WTC11 (cell line): ENCODE data around the gene EMC8. TPM values are rescaled to one million over a fixed set of nuclear protein-coding genes. Genes with fewer than 3 reads are reported as not detected.

Source experiments
- ATAC-seq: fragments of 200-7000 bp; cut with Tn5 transposase; 2 replicates; pipeline ENCODE4 v1.10.0; 2021; ENCODE audit warnings: mild to moderate bottlenecking, moderate library complexity
- CTCF ChIA-PET: fragments of 300-600 bp; sonication (Branson Sonifier 250); formaldehyde crosslinking; loops from one replicate; lab custom pipeline; 2021; ENCODE audit warnings: antibody characterized with exemption; lab: Charles Lee
- POLR2A ChIA-PET: fragments of 350-600 bp; sonication (Branson Sonifier 250); formaldehyde crosslinking; loops from one replicate; lab custom pipeline; 2021; ENCODE audit warnings: antibody characterized with exemption; lab: Charles Lee
- DNase-seq: peaks from one replicate; pipeline ENCODE4 v3.0.0; 2021; ENCODE audit warnings: low spot score
- H3K27ac Mint-ChIP-seq: 2 replicates; pipeline ENCODE4 v1.8.0; 2021; ENCODE audit warnings: mixed read lengths
- H3K27me3 Mint-ChIP-seq: 2 replicates; pipeline ENCODE4 v1.8.0; 2021; ENCODE audit warnings: low read depth, mild to moderate bottlenecking, moderate library complexity, mixed read lengths
- H3K36me3 Mint-ChIP-seq: 2 replicates; pipeline ENCODE4 v1.8.0; 2021; ENCODE audit warnings: mixed read lengths
- H3K4me1 Mint-ChIP-seq: 2 replicates; pipeline ENCODE4 v1.8.0; 2022; ENCODE audit warnings: mixed read lengths
- H3K4me3 Mint-ChIP-seq: 2 replicates; pipeline ENCODE4 v1.8.0; 2021; ENCODE audit warnings: mild to moderate bottlenecking, moderate library complexity, mixed read lengths
- H3K9me3 Mint-ChIP-seq: 2 replicates; pipeline ENCODE4 v1.8.0; 2021; ENCODE audit warnings: mixed read lengths
- ELF4 ChIP-seq: sonication (generic); formaldehyde crosslinking; IDR thresholded peaks from 2 replicates; pipeline ENCODE4 v1.8.1; 2022; ENCODE audit warnings: low read depth, mild to moderate bottlenecking, moderate library complexity, missing genetic modification reagents
- NR2C2 ChIP-seq: sonication (generic); formaldehyde crosslinking; IDR thresholded peaks from 2 replicates; pipeline ENCODE4 v1.8.0; 2022; ENCODE audit warnings: mild to moderate bottlenecking, missing genetic modification reagents
- NR3C1 ChIP-seq: sonication (generic); formaldehyde crosslinking; conservative IDR thresholded peaks from 2 replicates; pipeline ENCODE4 v1.8.1; 2023; ENCODE audit warnings: low read depth, mild to moderate bottlenecking, missing genetic modification reagents
- PRRX2 ChIP-seq: fragments of 250-450 bp; sonication (Bioruptor Pico); IDR thresholded peaks from 2 replicates; pipeline ENCODE4 v1.8.0; 2021; ENCODE audit warnings: mild to moderate bottlenecking
- SP1 ChIP-seq: sonication (generic); formaldehyde crosslinking; conservative IDR thresholded peaks from 2 replicates; pipeline ENCODE4 v1.8.1; 2022; ENCODE audit warnings: missing genetic modification reagents
- ZNF219 ChIP-seq: sonication (generic); formaldehyde crosslinking; IDR thresholded peaks from 2 replicates; pipeline ENCODE4 v1.8.0; 2023; ENCODE audit warnings: missing genetic modification reagents, mild to moderate bottlenecking, borderline replicate concordance
- ZNF317 ChIP-seq: sonication (generic); formaldehyde crosslinking; IDR thresholded peaks from 2 replicates; pipeline ENCODE4 v1.8.1; 2023; ENCODE audit warnings: low read depth, mild to moderate bottlenecking, moderate library complexity, missing genetic modification reagents, borderline replicate concordance
- ZNF671 ChIP-seq: fragments of 250-450 bp; sonication (Bioruptor Pico); IDR thresholded peaks from 2 replicates; pipeline ENCODE4 v1.8.0; 2021; ENCODE audit warnings: mild to moderate bottlenecking
- total RNA-seq: library from RNA; stranded (reverse); gene quantifications from 3 replicates; pipeline ENCODE4 v1.2.3, GENCODE V29; 2021
- TF ChIP-seq, protein P1 (sequence below): sonication (generic); formaldehyde crosslinking; IDR thresholded peaks from 2 replicates; pipeline ENCODE4 v1.8.0; 2022; ENCODE audit warnings: mild to moderate bottlenecking, missing genetic modification reagents
- TF ChIP-seq, protein P2 (sequence below): fragments of 200-600 bp; IDR thresholded peaks from 2 replicates; pipeline ENCODE4 v1.8.0; 2022; ENCODE audit warnings: antibody characterized with exemption
- TF ChIP-seq, protein P3 (sequence below): fragments of 250-450 bp; sonication (Bioruptor Pico); IDR thresholded peaks from 2 replicates; pipeline ENCODE4 v1.8.0; 2021; ENCODE audit warnings: mild to moderate bottlenecking
- TF ChIP-seq, protein P4 (sequence below): sonication (generic); formaldehyde crosslinking; IDR thresholded peaks from 2 replicates; pipeline ENCODE4 v1.8.1; 2023; ENCODE audit warnings: mild to moderate bottlenecking, moderate library complexity, missing genetic modification reagents
- TF ChIP-seq, protein P5 (sequence below): sonication (generic); formaldehyde crosslinking; IDR thresholded peaks from 2 replicates; pipeline ENCODE4 v1.8.1; 2023; ENCODE audit warnings: mild to moderate bottlenecking, missing genetic modification reagents, borderline replicate concordance

Gene EMC8
- total RNA-seq, 1 experiment from 2014 or later: 55.2 TPM

DNA sequence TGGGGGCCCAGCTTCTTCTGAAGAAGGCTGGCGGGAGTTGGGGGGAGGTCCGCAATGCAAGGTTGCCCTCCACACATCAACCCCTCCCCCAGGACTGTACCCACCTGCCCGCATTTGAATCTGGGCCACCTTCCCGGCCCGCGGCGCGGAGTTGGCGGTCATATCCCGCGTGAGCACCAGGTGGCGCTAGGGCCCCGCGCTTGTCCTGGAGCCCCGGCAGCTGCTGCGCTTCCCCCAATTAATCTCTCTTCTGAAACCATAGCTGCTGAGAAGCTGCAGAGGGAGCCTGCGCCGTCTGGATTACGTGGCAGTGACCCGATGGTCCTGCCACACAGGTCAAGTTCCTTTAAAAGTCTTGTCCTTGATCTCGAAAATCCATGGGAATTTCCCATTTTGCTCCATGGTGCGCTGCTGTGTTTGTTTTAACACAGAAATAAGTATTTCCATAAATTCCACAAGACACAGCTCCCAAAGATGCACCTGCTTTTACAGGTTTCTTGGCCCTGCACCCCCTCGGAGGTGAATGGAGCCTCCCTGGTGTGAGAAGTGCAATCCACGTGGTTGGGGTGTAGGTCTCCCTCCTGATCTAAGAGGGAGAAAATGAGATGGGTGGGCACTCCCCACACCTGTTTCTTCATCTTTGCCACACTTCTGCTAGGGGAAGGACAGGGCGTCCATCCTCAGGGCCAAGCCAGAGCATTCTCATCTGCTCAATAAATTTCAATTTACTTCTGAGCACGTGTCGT lies 22.2 kb upstream of the EMC8 start:
- peaks cover 4% of the 10 kb centered on the region; the same call in 1 of the 2 replicates for H3K4me1 Mint-ChIP-seq
- ChIA-PET CTCF (interaction anchor here (0.6 to 3.9 kb wide), 54 partner anchors 9 to 707 kb away, joined by 3 to 291 read pairs (median 6); partner anchors contain the start of gene IRF8), POLR2A (interaction anchor here (1.1 kb wide), 1 partner anchor 195 kb away, joined by 3 read pairs; no protein-coding TSS in a partner anchor)
- H3K27ac Mint-ChIP-seq: no peak overlapping the region
- H3K36me3 Mint-ChIP-seq: no peaks in the 10 kb centered on the region
- H3K4me3 Mint-ChIP-seq: no peak overlapping the region
- DNase-seq (peak; percentile 89), ATAC-seq (peak; percentile 80)
- peaks cover 29% of the 10 kb centered on the region for H3K27me3 Mint-ChIP-seq
- TF ChIP-seq, protein P1, sequence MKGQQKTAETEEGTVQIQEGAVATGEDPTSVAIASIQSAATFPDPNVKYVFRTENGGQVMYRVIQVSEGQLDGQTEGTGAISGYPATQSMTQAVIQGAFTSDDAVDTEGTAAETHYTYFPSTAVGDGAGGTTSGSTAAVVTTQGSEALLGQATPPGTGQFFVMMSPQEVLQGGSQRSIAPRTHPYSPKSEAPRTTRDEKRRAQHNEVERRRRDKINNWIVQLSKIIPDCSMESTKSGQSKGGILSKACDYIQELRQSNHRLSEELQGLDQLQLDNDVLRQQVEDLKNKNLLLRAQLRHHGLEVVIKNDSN (CRISPR knock-in tag): 0 out of 2 replicates have a peak, but pooled peaks have one; percentile 19
- no peak for TF ChIP-seq ZNF317 (CRISPR knock-in tag)
- TF ChIP-seq, protein P2, sequence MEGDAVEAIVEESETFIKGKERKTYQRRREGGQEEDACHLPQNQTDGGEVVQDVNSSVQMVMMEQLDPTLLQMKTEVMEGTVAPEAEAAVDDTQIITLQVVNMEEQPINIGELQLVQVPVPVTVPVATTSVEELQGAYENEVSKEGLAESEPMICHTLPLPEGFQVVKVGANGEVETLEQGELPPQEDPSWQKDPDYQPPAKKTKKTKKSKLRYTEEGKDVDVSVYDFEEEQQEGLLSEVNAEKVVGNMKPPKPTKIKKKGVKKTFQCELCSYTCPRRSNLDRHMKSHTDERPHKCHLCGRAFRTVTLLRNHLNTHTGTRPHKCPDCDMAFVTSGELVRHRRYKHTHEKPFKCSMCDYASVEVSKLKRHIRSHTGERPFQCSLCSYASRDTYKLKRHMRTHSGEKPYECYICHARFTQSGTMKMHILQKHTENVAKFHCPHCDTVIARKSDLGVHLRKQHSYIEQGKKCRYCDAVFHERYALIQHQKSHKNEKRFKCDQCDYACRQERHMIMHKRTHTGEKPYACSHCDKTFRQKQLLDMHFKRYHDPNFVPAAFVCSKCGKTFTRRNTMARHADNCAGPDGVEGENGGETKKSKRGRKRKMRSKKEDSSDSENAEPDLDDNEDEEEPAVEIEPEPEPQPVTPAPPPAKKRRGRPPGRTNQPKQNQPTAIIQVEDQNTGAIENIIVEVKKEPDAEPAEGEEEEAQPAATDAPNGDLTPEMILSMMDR: peak; percentile 98
- TF ChIP-seq SP1 (CRISPR knock-in tag): 0 out of 2 replicates have a peak, but pooled peaks have one; percentile 35
- no peak for TF ChIP-seq ELF4 (CRISPR knock-in tag)
- no peak for TF ChIP-seq ZNF219
- no peaks in the 10 kb centered on the region; the same call in 1 of the 2 replicates for H3K9me3 Mint-ChIP-seq

DNA sequence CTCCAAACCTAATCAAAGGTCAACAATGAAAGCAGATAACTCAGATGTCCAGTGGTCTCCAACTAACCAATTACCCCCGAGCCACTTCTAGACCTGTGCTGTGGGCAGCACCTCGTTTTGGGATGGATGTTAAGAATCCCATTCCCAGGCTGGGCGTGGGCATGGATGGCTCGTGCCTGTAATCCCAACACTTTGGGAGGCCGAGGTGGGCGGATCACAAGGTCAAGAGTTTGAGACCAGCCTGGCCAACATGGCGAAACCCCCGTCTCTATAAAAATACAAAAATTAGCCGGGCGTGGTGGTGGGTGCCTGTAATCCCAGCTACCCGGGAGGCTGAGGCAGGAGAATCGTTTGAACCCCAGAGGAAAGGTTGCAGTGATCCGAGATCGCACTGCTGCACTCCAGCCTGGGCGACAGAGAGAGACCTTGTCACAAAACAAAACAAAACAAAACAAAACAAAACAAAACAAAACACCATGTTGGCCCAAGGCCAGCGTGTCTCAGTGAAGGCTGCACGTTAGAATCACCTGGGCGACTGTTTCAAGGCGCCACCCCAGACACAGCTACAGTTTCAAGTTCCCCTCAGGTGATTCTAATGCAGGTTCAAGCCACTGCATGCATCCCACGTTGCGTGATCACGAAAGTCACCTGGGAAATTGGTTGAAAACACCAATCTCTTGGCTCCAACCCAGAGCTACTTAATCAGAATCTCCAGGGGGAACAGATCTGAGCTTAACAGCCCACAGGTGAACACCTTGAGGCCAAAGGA lies 21.4 kb upstream of the EMC8 start:
- H3K4me3 Mint-ChIP-seq: no peak overlapping the region
- ATAC-seq (no peak), DNase-seq (no peak)
- H3K27ac Mint-ChIP-seq: no peak overlapping the region
- H3K27me3 Mint-ChIP-seq: peaks cover 29% of the 10 kb centered on the region
- H3K4me1 Mint-ChIP-seq: peaks cover 4% of the 10 kb centered on the region; the same call in 1 of the 2 replicates
- H3K36me3 Mint-ChIP-seq: no peaks in the 10 kb centered on the region
- ChIA-PET CTCF (interaction anchor here (0.6 to 3.9 kb wide), 49 partner anchors 8 to 707 kb away, joined by 3 to 291 read pairs (median 6); partner anchors contain the start of gene IRF8), POLR2A (interaction anchor here (1.1 kb wide), 1 partner anchor 195 kb away, joined by 3 read pairs; no protein-coding TSS in a partner anchor)
- TF ChIP-seq, protein P3, sequence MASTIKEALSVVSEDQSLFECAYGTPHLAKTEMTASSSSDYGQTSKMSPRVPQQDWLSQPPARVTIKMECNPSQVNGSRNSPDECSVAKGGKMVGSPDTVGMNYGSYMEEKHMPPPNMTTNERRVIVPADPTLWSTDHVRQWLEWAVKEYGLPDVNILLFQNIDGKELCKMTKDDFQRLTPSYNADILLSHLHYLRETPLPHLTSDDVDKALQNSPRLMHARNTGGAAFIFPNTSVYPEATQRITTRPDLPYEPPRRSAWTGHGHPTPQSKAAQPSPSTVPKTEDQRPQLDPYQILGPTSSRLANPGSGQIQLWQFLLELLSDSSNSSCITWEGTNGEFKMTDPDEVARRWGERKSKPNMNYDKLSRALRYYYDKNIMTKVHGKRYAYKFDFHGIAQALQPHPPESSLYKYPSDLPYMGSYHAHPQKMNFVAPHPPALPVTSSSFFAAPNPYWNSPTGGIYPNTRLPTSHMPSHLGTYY (CRISPR knock-in tag): no peak
- TF ChIP-seq, protein P4, sequence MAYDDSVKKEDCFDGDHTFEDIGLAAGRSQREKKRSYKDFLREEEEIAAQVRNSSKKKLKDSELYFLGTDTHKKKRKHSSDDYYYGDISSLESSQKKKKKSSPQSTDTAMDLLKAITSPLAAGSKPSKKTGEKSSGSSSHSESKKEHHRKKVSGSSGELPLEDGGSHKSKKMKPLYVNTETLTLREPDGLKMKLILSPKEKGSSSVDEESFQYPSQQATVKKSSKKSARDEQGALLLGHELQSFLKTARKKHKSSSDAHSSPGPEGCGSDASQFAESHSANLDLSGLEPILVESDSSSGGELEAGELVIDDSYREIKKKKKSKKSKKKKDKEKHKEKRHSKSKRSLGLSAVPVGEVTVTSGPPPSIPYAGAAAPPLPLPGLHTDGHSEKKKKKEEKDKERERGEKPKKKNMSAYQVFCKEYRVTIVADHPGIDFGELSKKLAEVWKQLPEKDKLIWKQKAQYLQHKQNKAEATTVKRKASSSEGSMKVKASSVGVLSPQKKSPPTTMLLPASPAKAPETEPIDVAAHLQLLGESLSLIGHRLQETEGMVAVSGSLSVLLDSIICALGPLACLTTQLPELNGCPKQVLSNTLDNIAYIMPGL (CRISPR knock-in tag): no peak
- TF ChIP-seq PRRX2: no peak
- no peak for TF ChIP-seq ZNF671 (CRISPR knock-in tag)
- TF ChIP-seq NR2C2 (CRISPR knock-in tag): no peak
- TF ChIP-seq NR3C1 (CRISPR knock-in tag): no peak
- TF ChIP-seq, protein P5, sequence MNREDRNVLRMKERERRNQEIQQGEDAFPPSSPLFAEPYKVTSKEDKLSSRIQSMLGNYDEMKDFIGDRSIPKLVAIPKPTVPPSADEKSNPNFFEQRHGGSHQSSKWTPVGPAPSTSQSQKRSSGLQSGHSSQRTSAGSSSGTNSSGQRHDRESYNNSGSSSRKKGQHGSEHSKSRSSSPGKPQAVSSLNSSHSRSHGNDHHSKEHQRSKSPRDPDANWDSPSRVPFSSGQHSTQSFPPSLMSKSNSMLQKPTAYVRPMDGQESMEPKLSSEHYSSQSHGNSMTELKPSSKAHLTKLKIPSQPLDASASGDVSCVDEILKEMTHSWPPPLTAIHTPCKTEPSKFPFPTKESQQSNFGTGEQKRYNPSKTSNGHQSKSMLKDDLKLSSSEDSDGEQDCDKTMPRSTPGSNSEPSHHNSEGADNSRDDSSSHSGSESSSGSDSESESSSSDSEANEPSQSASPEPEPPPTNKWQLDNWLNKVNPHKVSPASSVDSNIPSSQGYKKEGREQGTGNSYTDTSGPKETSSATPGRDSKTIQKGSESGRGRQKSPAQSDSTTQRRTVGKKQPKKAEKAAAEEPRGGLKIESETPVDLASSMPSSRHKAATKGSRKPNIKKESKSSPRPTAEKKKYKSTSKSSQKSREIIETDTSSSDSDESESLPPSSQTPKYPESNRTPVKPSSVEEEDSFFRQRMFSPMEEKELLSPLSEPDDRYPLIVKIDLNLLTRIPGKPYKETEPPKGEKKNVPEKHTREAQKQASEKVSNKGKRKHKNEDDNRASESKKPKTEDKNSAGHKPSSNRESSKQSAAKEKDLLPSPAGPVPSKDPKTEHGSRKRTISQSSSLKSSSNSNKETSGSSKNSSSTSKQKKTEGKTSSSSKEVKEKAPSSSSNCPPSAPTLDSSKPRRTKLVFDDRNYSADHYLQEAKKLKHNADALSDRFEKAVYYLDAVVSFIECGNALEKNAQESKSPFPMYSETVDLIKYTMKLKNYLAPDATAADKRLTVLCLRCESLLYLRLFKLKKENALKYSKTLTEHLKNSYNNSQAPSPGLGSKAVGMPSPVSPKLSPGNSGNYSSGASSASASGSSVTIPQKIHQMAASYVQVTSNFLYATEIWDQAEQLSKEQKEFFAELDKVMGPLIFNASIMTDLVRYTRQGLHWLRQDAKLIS (CRISPR knock-in tag): no peak
- TF ChIP-seq, all 79 proteins: peak for 0
- no peaks in the 10 kb centered on the region; the same call in 1 of the 2 replicates for H3K9me3 Mint-ChIP-seq
